ENCODE data around the gene ASMT. TPM values are rescaled to one million over a fixed set of nuclear protein-coding genes. Genes with fewer than 3 reads are reported as not detected.
"Not testable (repeated sequence)": the region's sequence is repeated elsewhere in the genome, so short reads cannot be mapped to it uniquely, and the experiment has no call there.

ASMT gene
- total RNA-seq, 1 experiment from 2014 or later: not detected

DNA sequence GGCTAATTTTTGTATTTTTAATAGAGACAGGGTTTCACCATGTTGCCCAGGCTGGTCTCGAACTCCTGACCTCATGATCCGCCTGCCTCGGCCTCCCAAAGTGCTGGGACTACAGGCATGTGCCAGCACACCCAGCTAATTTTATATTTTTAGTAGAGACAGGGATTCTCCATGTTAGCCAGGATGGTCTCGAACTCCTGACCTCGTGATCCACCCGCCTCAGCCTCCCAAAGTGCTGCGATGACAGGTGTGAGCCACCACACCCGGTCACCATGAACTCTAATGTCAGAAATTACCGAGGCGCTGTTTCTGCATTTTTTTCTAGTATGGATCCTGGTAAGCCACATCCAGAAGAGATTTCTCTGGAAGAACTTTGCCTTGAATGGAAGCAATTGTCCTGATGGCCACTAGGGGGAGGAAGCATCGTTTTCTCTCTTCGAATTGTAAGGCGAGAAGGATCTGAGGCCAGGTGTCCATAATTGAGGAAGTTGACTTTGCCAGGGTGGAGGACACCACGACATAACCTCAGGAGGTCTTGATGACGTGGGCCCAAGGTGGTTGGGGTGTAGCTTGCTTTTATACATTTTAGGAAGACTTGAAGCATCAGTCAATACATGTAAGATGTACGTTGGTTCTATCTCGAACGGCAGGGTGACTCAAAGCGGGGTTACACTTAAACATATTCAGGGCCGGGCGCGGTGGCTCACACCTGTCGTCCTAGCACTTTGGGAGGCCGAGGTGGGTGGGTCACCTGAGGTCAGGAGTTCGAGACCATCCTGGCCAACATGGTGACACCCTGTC, 37.4 kb downstream of the ASMT start:
- peak; percentile 60 for DNase-seq (ENCODE audit: low read depth)

DNA sequence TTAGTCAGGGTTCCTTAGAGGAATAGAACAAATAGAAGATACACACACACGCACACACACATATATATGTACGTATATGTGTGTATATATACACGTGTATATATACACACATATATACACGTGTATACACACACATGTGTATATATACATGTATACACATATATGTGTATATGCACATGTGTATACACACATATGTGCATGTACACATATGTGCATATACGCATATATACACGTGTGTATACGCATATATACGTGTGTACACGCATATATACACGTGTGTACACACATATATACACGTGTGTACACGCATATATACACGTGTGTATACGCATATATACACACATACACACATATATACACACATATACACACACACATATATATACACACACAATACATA, 41.5 kb downstream of the ASMT start:
- DNase-seq (ENCODE audit: low read depth): no peak

DNA sequence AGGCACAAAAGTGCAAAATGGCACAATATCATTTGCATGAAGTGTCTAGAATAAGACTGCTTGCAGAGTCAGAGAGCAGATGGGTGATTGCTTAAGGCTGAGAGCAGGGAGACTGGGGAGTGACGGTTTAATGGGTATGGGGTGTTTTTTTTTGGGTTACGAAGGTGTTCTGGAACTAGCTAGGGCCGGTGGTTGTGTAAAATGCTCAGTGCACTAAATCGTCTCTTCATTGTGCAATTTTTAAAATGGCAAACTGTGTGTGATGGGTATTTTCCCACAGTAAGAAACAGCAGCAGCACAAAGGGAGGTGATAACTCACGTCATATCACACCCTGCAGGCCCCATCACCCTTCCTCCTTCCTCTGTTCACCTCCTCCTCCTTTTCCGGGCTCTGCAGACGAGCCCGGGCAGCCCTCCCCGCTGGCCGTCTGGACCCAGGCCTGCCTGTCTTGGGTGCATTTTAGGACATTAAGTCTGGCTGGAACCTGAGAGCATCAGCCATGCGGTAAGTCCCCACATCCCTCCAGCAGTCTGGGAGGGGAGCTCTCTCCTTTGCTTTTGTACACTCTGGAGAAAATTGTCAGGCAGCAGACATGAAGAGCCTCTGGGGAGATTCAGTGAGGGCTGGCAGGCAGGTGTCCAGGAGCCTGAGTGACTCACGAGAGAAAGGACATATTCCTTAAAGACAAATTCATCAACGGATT, 42.7 kb downstream of the ASMT start:
- DNase-seq (ENCODE audit: low read depth): peak; percentile 78

DNA sequence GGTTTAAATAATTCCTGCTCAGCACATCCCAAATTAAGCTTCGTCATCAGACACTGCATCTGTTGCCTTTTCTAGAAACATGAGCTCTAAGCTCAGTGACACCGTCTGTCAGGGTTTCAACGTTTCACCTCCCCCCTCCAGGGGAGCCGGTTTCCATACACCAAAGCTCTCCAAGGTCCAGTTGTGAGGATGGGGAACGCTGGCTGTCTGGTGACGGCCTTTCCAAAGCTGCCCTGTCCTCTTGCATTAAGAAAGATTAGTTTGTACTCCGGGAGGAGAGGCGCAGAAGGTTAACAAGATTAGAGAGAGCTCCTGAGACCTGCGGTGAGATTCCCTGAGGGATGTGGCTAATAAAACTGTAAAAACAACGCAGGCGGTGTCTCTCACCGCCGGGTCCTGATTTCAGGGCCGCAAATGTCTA, 43.2 kb downstream of the ASMT start:
- no peak for DNase-seq (ENCODE audit: low read depth)

DNA sequence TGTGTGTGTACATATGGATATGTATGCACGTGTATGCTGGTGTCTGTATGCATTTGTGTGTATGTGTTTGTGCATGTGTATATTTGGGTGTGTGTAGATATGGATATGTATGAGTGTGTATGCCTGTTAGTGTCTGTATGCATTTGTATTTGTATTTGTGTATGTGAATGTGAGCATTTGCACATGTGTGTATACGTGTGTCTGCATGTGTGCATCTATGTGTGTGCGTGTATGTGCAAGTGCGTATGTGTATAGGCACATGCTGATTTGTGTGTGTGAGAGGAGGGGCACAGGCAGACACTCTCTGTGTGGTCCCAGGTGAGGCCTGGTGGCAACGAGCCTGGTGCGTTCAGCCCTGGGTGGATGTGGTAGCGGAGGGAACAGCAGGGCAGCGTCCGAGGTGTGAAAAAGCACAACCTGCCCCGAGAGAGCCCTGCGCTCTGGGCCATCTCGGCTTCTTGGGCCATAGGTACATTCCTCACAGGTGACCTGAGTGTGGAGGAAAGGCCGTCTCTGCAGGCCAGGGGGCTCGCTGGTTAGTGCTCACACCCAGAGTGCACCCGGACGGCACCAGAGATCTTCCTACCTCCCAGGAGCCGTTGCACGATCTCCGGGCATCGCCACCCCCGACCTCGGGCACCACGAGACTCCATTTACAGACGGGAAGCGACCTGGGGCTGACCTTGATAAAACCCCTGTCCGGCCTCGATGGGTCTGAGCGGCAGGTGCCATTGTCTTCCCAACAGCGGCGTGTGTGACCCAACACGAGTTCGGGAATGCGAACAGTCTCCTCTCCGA, 45.0 kb downstream of the ASMT start:
- no peak for DNase-seq (ENCODE audit: low read depth)

GRCh38 chrX:1661048-1661921, 46.4 kb downstream of the ASMT start:
- peak; percentile 9 for DNase-seq (ENCODE audit: low read depth)

GRCh38 chrX:1661922-1662221, 47.0 kb downstream of the ASMT start:
- no peak for DNase-seq (ENCODE audit: low read depth)

DNA sequence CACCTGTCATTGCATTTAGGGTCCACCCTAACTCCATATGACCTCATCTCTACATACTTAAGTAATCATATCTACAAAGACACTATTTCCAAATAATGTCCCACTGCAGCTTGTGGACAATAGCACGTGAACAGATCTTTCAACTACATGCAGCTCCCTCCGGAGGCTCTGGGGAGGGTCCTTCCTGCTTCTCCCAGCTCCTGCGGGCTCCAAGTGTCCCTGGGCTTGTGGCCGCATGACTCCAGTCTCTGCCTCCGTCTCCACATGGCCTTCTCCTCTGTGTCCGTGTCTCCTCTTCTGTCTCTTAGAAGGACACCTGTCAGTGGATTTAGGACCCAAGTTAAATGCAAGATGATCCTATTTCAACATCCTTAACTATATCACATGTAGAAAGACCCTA, 52.7 kb downstream of the ASMT start:
- no peak for DNase-seq (ENCODE audit: low read depth)

GRCh38 chrX:1673337-1673736, 58.5 kb downstream of the ASMT start:
- peak; percentile 46 for DNase-seq (ENCODE audit: low read depth)

- no peak for DNase-seq (ENCODE audit: low read depth)
Measured at GRCh38 chrX:1676866-1677265, 62.0 kb downstream of the ASMT start.

- peak; percentile 89 for DNase-seq (ENCODE audit: low read depth)
Measured at GRCh38 chrX:1679238-1679637, 64.4 kb downstream of the ASMT start.

- DNase-seq (ENCODE audit: low read depth): no peak
Measured at GRCh38 chrX:1681439-1681838, 66.6 kb downstream of the ASMT start.

DNA sequence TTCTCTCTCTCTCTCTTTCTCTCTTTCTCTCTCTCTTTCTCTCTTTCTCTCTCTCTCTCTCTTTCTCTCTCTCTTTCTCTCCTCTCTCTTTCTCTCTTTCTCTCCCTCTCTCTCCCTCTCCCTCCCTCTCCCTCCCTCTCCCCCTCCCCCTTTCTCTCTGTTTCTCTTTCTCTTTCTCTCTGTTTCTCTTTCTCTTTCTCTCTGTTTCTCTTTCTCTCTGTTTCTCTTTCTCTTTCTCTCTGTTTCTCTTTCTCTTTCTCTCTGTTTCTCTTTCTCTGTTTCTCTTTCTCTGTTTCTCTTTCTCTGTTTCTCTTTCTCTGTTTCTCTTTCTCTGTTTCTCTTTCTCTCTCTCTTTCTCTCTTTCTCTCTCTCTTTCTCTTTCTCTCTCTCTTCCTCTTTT, 67.0 kb downstream of the ASMT start:
- DNase-seq (ENCODE audit: low read depth): not testable (repeated sequence)

- not testable (repeated sequence) for DNase-seq (ENCODE audit: low read depth)
Measured at GRCh38 chrX:1682501-1682900, 67.6 kb downstream of the ASMT start.

- DNase-seq (ENCODE audit: low read depth): peak; percentile 27
Measured at GRCh38 chrX:1684883-1685282, 70.0 kb downstream of the ASMT start.

DNA sequence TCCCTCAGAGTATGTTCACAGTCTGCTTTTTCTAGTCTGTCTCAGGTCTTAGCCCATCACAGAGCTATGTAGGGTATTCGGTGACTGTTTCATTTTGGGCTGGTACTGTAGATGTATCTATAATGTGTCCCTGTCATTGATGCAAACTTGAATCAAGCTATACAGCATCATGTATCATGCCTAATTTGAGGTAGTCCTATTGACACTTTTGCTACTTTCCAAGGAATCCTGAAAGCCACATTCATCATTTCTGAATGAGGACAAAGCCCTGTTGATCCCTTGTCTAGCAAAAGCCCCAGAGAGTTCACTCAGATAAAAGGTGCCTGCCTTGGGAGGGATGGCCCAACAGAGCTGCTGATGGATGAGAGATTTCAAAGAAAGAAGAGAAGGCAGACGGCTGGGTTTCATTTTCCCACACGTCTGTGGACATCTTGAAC, 70.6 kb downstream of the ASMT start:
- peak; percentile 57 for DNase-seq (ENCODE audit: low read depth)

GRCh38 chrX:1686642-1687041, 71.8 kb downstream of the ASMT start:
- DNase-seq (ENCODE audit: low read depth): peak; percentile 85

All from M059J (cell line).